GM23248 (cell line): ENCODE results near the gene RAD21L1. TPM values are rescaled to one million over a fixed set of nuclear protein-coding genes. Genes with fewer than 3 reads are reported as not detected.
A peak's percentile ranks its signal among the peaks of the same experiment; 100 is the strongest.

Experiments used
- DNase-seq: peaks from one replicate; pipeline ENCODE4 v3.0.0-alpha.2; 2015
- H2AFZ ChIP-seq: fragments of 200-600 bp; sonication (generic); 2 replicates; pipeline ENCODE4 v1.6.1; 2016; ENCODE audit warnings: antibody characterized with exemption
- H3F3A ChIP-seq: fragments of 200-600 bp; sonication (generic); 2 replicates; pipeline ENCODE4 v1.6.1; 2016; ENCODE audit warnings: mild to moderate bottlenecking, antibody characterized with exemption, mixed run types; ENCODE audit not compliant: insufficient read depth
- H3K27ac ChIP-seq: fragments of 200-600 bp; sonication (generic); 2 replicates; pipeline ENCODE4 v1.5.1; 2016; ENCODE audit warnings: mild to moderate bottlenecking
- H3K27me3 ChIP-seq: fragments of 200-600 bp; sonication (generic); replicated peaks from 2 replicates; pipeline ENCODE4 v1.6.1; 2016; ENCODE audit warnings: mild to moderate bottlenecking; ENCODE audit not compliant: insufficient read depth
- H3K36me3 ChIP-seq: fragments of 200-600 bp; sonication (generic); 2 replicates; pipeline ENCODE4 v1.6.1; 2016; ENCODE audit warnings: low read depth, mild to moderate bottlenecking
- H3K4me1 ChIP-seq: fragments of 200-600 bp; sonication (generic); 2 replicates; pipeline ENCODE4 v1.6.1; 2016; ENCODE audit warnings: mild to moderate bottlenecking; ENCODE audit not compliant: insufficient read depth
- H3K4me2 ChIP-seq: fragments of 200-600 bp; sonication (generic); one replicate; pipeline ENCODE4 v1.6.1; 2016; ENCODE audit warnings: mild to moderate bottlenecking; ENCODE audit not compliant: unreplicated experiment
- H3K4me3 ChIP-seq: fragments of 200-600 bp; sonication (generic); 2 replicates; pipeline ENCODE4 v1.5.1; 2016; ENCODE audit warnings: mild to moderate bottlenecking
- H3K79me2 ChIP-seq: fragments of 200-600 bp; sonication (generic); 2 replicates; pipeline ENCODE4 v1.6.1; 2016; ENCODE audit warnings: mild to moderate bottlenecking; ENCODE audit not compliant: insufficient read depth
- H3K9ac ChIP-seq: fragments of 200-600 bp; sonication (generic); 2 replicates; pipeline ENCODE4 v1.6.1; 2016; ENCODE audit warnings: mild to moderate bottlenecking
- H3K9me2 ChIP-seq: fragments of 200-600 bp; sonication (generic); 2 replicates; pipeline ENCODE4 v1.6.1; 2016; ENCODE audit warnings: mixed run types, mild to moderate bottlenecking, moderate library complexity; ENCODE audit not compliant: insufficient read depth
- H3K9me3 ChIP-seq: fragments of 200-600 bp; sonication (generic); one replicate; pipeline ENCODE4 v1.6.1; 2017; ENCODE audit warnings: low read depth
- H4K20me1 ChIP-seq: fragments of 200-600 bp; sonication (generic); 2 replicates; pipeline ENCODE4 v1.6.0; 2016; ENCODE audit not compliant: insufficient read depth
- EZH2 ChIP-seq: fragments of 200-600 bp; sonication (generic); IDR thresholded peaks from 2 replicates; pipeline ENCODE4 v1.6.1; 2018; ENCODE audit warnings: antibody characterized with exemption, mild to moderate bottlenecking; ENCODE audit not compliant: insufficient read depth, poor library complexity, severe bottlenecking
- EZH2phosphoT487 ChIP-seq: fragments of 200-600 bp; sonication (generic); IDR thresholded peaks from 2 replicates; pipeline ENCODE4 v1.6.1; 2018; ENCODE audit warnings: antibody characterized with exemption, moderate library complexity, mild to moderate bottlenecking, low read depth; ENCODE audit not compliant: insufficient read depth
- WGBS, 2 experiments: methylation state at CpG; one replicate each; pipeline ENCODE4 v1.1.6; 2015 to 2017; ENCODE audit warnings: low lambda C conversion rate in 2 of 2, low coverage in 1 of 2; ENCODE audit errors: missing lambda C conversion rate in 2 of 2; 5-methylcytosine and 5-hydroxymethylcytosine counted together
- in situ Hi-C: fragments of 300-500 bp; cut with MboI; formaldehyde crosslinking; loops from 2 replicates; pipeline ENCODE4 v1.15.0; 2020
- polyA plus RNA-seq: library from polyadenylated mRNA; unstranded; fragments of >200 nt; fragmentation: Nextera tagmentation; extraction: Ambion mirVana; gene quantifications from 2 replicates; pipeline ENCODE4 v1.2.1, GENCODE V29; 2016
- total RNA-seq: library from RNA; depleted of rRNA; stranded (reverse); fragments of >200 nt; shearing (Covaris generic); gene quantifications from 2 replicates; pipeline ENCODE4 v1.2.3, GENCODE V29; 2014

The RAD21L1 gene
- total and polyA plus RNA-seq, 2 experiments from 2014 or later: 0.16 TPM; not detected in 1

DNA sequence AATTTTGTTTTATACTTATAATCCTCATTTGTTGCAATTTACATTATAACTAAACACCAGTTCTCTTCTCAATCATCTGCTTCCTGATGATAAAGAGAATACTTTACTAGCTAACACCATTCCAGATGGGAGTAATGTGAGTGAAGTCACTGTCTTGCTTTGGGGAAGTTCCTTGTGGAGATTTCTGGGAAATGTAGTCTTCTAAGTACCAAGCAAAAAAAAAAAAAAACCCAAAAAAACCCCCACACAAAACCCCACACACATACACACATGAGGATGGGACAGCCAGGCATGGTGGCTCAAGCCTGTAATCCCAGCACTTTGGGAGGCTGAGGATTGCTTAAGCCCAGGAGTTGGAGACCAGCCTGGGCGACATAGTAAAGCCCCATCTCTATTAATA lies 38.0 kb downstream of the RAD21L1 start:
- Histone ChIP-seq H3K4me1 (peaks cover 23% of the 10 kb centered on the region), H3K79me2 (0 out of 2 replicates have a peak, but pooled peaks cover 5% of the 10 kb centered on the region), H3K36me3 (no peaks in the 10 kb centered on the region), H3K27ac (no peak overlapping the region), H3K4me2 (peak overlapping the region; percentile 35), H3F3A (no peaks in the 10 kb centered on the region), H3K4me3 (no peak overlapping the region), H3K9ac (no peak overlapping the region), H3K9me2 (no peaks in the 10 kb centered on the region), H2AFZ (peak overlapping the region; percentile 81), H3K27me3 (no peaks in the 10 kb centered on the region), H3K9me3 (no peaks in the 10 kb centered on the region), H4K20me1 (no peaks in the 10 kb centered on the region)
- WGBS, 2 experiments: 19 to 26% methylated on average over 1 of the region's 1 CpG
- in situ Hi-C loops: no loop called here
- DNase-seq: peak; percentile 82
- TF ChIP-seq EZH2phosphoT487: no peak
- no peak for TF ChIP-seq EZH2

DNA sequence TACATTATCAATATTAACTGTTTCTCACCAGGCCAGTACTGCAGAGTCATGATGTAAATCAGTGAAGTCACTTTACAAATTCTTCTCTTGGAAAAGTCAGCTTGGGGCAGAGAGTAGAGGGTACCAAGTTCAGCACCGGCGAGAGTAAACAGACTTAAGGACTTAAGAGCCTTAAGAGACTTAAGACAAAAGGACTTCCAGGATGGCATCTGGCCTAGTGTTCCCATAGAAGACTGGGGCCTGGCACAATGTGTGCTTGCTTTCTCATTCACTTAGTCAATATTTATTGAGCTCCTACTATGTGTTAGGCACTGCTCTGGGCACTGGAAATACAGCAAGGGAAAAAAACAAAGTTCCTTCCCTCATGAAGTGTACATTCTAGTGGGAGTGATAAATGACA lies 38.9 kb downstream of the RAD21L1 start:
- no peaks in the 10 kb centered on the region for H3K9me2 ChIP-seq
- in situ Hi-C loops: no loop called here

DNA sequence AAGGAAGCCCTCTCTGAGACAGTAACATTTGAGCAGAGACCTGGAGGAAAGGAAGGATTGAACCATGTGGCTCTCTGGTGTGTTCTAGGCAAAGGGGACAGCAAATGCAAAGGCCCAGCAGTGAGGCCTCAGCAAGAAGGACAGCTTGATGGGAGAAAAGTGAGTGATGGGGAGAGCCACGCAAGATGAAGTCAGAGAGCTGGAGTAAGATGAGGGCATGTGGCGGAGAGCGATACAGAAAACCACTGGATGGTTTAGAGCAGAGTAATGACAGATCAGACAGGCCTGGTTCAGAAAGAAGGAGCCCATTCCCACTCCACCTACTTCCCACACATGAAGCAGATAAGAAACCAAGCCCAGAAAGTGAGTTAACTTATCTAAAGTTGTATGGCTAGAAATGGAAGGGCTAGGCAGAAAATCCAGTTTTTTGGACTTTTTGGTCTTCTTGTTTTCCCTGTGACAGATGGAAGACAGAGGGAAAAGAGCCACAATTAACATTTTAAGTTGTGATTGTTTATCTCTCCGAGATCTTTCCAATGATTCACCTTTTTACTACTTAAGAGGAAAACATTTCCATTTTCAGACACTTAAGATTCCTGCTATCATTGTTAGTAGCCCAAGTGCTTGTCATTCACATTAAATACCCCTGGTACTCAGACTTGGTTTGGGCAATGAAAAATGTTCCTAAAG lies 39.5 kb downstream of the RAD21L1 start:
- TF ChIP-seq EZH2 (no peak), EZH2phosphoT487 (no peak)
- in situ Hi-C loops: no loop called here

More for the DNA sequence above, 38.9 kb downstream of the RAD21L1 start:
- H3F3A ChIP-seq: no peaks in the 10 kb centered on the region
- no peak overlapping the region for H3K4me3 ChIP-seq
- no peaks in the 10 kb centered on the region for H4K20me1 ChIP-seq
- H3K36me3 ChIP-seq: no peaks in the 10 kb centered on the region
- peak overlapping the region; percentile 95; the same call in 1 of the 2 replicates for H2AFZ ChIP-seq
- 0 out of 2 replicates have a peak, but pooled peaks cover 5% of the 10 kb centered on the region for H3K79me2 ChIP-seq
- no peak overlapping the region for H3K9ac ChIP-seq
- WGBS, 2 experiments: 85 to 95% methylated on average over 2 of the region's 2 CpGs
- no peak overlapping the region for H3K4me2 ChIP-seq
- DNase-seq: no peak
- TF ChIP-seq EZH2phosphoT487 (no peak), EZH2 (no peak)
- H3K27ac ChIP-seq: no peak overlapping the region
- H3K27me3 ChIP-seq: no peaks in the 10 kb centered on the region
- peaks cover 23% of the 10 kb centered on the region for H3K4me1 ChIP-seq
- no peaks in the 10 kb centered on the region for H3K9me3 ChIP-seq

DNA sequence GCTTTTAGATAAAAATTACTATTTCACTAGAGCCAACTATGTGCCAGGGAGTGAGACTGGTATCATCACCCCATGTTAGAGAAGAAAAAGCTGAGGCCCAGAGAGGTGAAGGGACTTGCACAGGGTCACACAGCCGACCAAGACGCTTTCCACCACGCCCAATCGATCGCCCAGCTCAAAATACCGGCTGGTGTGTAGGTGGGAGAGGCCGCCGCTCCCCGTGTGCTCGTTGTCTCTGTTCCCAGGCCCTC lies 40.0 kb downstream of the RAD21L1 start:
- DNase-seq: no peak
- Histone ChIP-seq H2AFZ (peak overlapping the region; percentile 95), H3K36me3 (no peaks in the 10 kb centered on the region), H3K9ac (peak overlapping the region; percentile 72), H3F3A (no peaks in the 10 kb centered on the region), H3K9me2 (no peaks in the 10 kb centered on the region), H3K4me1 (peaks cover 23% of the 10 kb centered on the region), H3K27me3 (no peaks in the 10 kb centered on the region), H3K27ac (peak overlapping the region; percentile 48), H3K79me2 (0 out of 2 replicates have a peak, but pooled peaks cover 5% of the 10 kb centered on the region), H3K4me3 (peak overlapping the region; percentile 76), H3K4me2 (peak overlapping the region; percentile 89), H3K9me3 (no peaks in the 10 kb centered on the region), H4K20me1 (no peaks in the 10 kb centered on the region)
- TF ChIP-seq EZH2 (no peak), EZH2phosphoT487 (no peak)
- in situ Hi-C loops: no loop called here
- 1 to 2% methylated on average over 10 of the region's 10 CpGs for WGBS, 2 experiments

More for the DNA sequence above, 39.5 kb downstream of the RAD21L1 start:
- Histone ChIP-seq H3K79me2 (0 out of 2 replicates have a peak, but pooled peaks cover 5% of the 10 kb centered on the region), H3K36me3 (no peaks in the 10 kb centered on the region), H3K4me1 (peaks cover 23% of the 10 kb centered on the region), H3K4me3 (peak overlapping the region; percentile 76), H3K9me3 (no peaks in the 10 kb centered on the region), H3F3A (no peaks in the 10 kb centered on the region), H3K9me2 (no peaks in the 10 kb centered on the region), H3K27ac (peak overlapping the region; percentile 48), H3K27me3 (no peaks in the 10 kb centered on the region), H3K4me2 (peak overlapping the region; percentile 89), H4K20me1 (no peaks in the 10 kb centered on the region), H2AFZ (peak overlapping the region; percentile 95), H3K9ac (peak overlapping the region; percentile 72)
- DNase-seq: peak; percentile 9
- WGBS, 2 experiments: 92 to 96% methylated on average over 4 of the region's 4 CpGs
